Ishikawa (cell line): ENCODE data around the gene FAM180A.

Source experiments
- CREB1 ChIP-seq: IDR thresholded peaks from 2 replicates; pipeline ENCODE4 v1.6.1; 2012; ENCODE audit warnings: low read depth
- EGR1 ChIP-seq: IDR thresholded peaks from 2 replicates; pipeline ENCODE4 v1.6.1; 2012
- EP300 ChIP-seq: IDR thresholded peaks from 2 replicates; pipeline ENCODE4 v1.6.1; 2012; ENCODE audit warnings: borderline replicate concordance
- FOXM1 ChIP-seq: IDR thresholded peaks from 2 replicates; pipeline ENCODE4 v1.6.1; 2012; ENCODE audit warnings: low read depth, borderline replicate concordance
- NFIC ChIP-seq: IDR thresholded peaks from 2 replicates; pipeline ENCODE4 v1.6.1; 2012
- RAD21 ChIP-seq: IDR thresholded peaks from 2 replicates; pipeline ENCODE4 v1.6.1; 2012; ENCODE audit warnings: low read depth
- YY1 ChIP-seq: IDR thresholded peaks from 2 replicates; pipeline ENCODE4 v1.6.1; 2012; ENCODE audit warnings: low read depth
- TF ChIP-seq, protein P1 (sequence below): IDR thresholded peaks from 2 replicates; pipeline ENCODE4 v1.6.1; 2012; ENCODE audit warnings: low read depth, mild to moderate bottlenecking
- TF ChIP-seq, protein P2 (sequence below): IDR thresholded peaks from 2 replicates; pipeline ENCODE4 v1.6.1; 2012

DNA sequence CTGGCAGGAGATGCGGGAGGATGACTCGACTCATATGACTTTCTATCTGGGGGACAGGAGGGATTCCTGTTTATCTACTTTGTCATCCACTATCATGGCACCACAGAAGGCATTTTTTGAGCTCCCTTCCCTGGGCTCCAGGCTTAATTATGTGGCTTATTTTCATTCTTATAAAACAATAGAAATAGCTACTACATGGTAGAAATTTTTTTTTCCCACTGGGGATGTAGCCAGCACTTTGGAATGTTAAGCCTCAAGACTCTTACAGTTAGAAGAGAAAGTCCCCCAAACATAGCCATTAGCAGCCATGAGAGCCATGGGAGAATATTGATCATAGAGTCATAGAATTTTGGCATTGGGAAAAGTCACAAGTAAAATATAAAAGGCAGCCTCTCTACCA, 14.6 kb upstream of the FAM180A start:
- no peak for TF ChIP-seq CREB1
- TF ChIP-seq YY1 = no peak
- no peak for TF ChIP-seq EGR1
- TF ChIP-seq NFIC = no peak
- TF ChIP-seq, protein P1, sequence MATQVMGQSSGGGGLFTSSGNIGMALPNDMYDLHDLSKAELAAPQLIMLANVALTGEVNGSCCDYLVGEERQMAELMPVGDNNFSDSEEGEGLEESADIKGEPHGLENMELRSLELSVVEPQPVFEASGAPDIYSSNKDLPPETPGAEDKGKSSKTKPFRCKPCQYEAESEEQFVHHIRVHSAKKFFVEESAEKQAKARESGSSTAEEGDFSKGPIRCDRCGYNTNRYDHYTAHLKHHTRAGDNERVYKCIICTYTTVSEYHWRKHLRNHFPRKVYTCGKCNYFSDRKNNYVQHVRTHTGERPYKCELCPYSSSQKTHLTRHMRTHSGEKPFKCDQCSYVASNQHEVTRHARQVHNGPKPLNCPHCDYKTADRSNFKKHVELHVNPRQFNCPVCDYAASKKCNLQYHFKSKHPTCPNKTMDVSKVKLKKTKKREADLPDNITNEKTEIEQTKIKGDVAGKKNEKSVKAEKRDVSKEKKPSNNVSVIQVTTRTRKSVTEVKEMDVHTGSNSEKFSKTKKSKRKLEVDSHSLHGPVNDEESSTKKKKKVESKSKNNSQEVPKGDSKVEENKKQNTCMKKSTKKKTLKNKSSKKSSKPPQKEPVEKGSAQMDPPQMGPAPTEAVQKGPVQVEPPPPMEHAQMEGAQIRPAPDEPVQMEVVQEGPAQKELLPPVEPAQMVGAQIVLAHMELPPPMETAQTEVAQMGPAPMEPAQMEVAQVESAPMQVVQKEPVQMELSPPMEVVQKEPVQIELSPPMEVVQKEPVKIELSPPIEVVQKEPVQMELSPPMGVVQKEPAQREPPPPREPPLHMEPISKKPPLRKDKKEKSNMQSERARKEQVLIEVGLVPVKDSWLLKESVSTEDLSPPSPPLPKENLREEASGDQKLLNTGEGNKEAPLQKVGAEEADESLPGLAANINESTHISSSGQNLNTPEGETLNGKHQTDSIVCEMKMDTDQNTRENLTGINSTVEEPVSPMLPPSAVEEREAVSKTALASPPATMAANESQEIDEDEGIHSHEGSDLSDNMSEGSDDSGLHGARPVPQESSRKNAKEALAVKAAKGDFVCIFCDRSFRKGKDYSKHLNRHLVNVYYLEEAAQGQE = no peak
- TF ChIP-seq FOXM1 = no peak
- TF ChIP-seq RAD21 = no peak
- TF ChIP-seq, protein P2, sequence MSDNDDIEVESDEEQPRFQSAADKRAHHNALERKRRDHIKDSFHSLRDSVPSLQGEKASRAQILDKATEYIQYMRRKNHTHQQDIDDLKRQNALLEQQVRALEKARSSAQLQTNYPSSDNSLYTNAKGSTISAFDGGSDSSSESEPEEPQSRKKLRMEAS = no peak
- no peak for TF ChIP-seq EP300
